OCI-LY7 (cell line): Measurements from ENCODE around the gene GIMAP8. TPM values are rescaled to one million over a fixed set of nuclear protein-coding genes. Genes with fewer than 3 reads are reported as not detected.

Source experiments
- BruUV-seq: library from RNA; stranded (reverse); fragments of 400-500 nt; replicated peaks from 2 replicates; lab custom pipeline; 2021; lab: Mats Ljungman, UMichigan
- CTCF ChIA-PET: fragments of 300-600 bp; sonication (Branson Sonifier 250); formaldehyde crosslinking; loops from one replicate; lab custom pipeline; 2022; ENCODE audit warnings: antibody characterized with exemption; ENCODE audit not compliant: unreplicated experiment; lab: Charles Lee
- POLR2A ChIA-PET: fragments of 300-600 bp; sonication (Branson Sonifier 250); formaldehyde crosslinking; loops from one replicate; lab custom pipeline; 2022; ENCODE audit warnings: antibody characterized with exemption; lab: Charles Lee
- DNase-seq: peaks from one replicate; pipeline ENCODE4 v3.0.0-alpha.2; 2015; ENCODE audit warnings: low spot score
- H2AFZ ChIP-seq: fragments of 200-600 bp; sonication (generic), shearing (Covaris generic); 2 replicates; pipeline ENCODE4 v1.6.1; 2014; ENCODE audit warnings: mild to moderate bottlenecking, antibody characterized with exemption, low read length, moderate library complexity
- H3K27ac ChIP-seq: fragments of 200-600 bp; sonication (generic); 2 replicates; pipeline ENCODE4 v1.5.1; 2014; ENCODE audit warnings: mixed run types, low read depth, mild to moderate bottlenecking, moderate library complexity, low read length, inconsistent platforms; ENCODE audit not compliant: poor library complexity, severe bottlenecking
- H3K36me3 ChIP-seq: fragments of 200-600 bp; sonication (generic); 2 replicates; pipeline ENCODE4 v1.6.1; 2014; ENCODE audit warnings: mild to moderate bottlenecking, antibody characterized with exemption, low read length, moderate library complexity, mixed read lengths; ENCODE audit not compliant: insufficient read depth
- H3K4me1 ChIP-seq: fragments of 200-600 bp; sonication (generic); 2 replicates; pipeline ENCODE4 v1.5.1; 2014; ENCODE audit warnings: mild to moderate bottlenecking, low read length; ENCODE audit not compliant: insufficient read depth, poor library complexity, severe bottlenecking
- H3K4me2 ChIP-seq: fragments of 200-600 bp; sonication (generic); 2 replicates; pipeline ENCODE4 v1.6.1; 2014; ENCODE audit warnings: mild to moderate bottlenecking, low read length
- H3K4me3 ChIP-seq: fragments of 200-600 bp; sonication (generic); 2 replicates; pipeline ENCODE4 v1.5.1; 2014; ENCODE audit warnings: mild to moderate bottlenecking, low read depth, low read length; ENCODE audit not compliant: poor library complexity, severe bottlenecking
- H3K79me2 ChIP-seq: fragments of 200-600 bp; sonication (generic); 2 replicates; pipeline ENCODE4 v1.6.1; 2016; ENCODE audit warnings: low read depth, mild to moderate bottlenecking, low read length, moderate library complexity, mixed read lengths; ENCODE audit not compliant: insufficient read depth
- H3K9me2 ChIP-seq: fragments of 200-600 bp; sonication (generic); 2 replicates; pipeline ENCODE4 v1.6.1; 2016; ENCODE audit warnings: mild to moderate bottlenecking, low read length, mixed read lengths; ENCODE audit not compliant: insufficient read depth
- H3K9me3 ChIP-seq: fragments of 200-600 bp; sonication (generic); 2 replicates; pipeline ENCODE4 v1.6.1; 2014; ENCODE audit warnings: mild to moderate bottlenecking, mixed run types, low read length, mixed read lengths
- H4K20me1 ChIP-seq: fragments of 200-600 bp; sonication (generic); 2 replicates; pipeline ENCODE4 v1.6.1; 2014; ENCODE audit warnings: mild to moderate bottlenecking, antibody characterized with exemption, low read length, moderate library complexity, mixed read lengths; ENCODE audit not compliant: insufficient read depth
- CTCF ChIP-seq: fragments of 200-600 bp; sonication (generic); conservative IDR thresholded peaks from 2 replicates; pipeline ENCODE4 v1.5.1; 2014; ENCODE audit warnings: mild to moderate bottlenecking, antibody characterized with exemption, low read length, moderate library complexity, mixed read lengths
- EZH2phosphoT487 ChIP-seq: fragments of 200-600 bp; sonication (generic); IDR thresholded peaks from 2 replicates; pipeline ENCODE4 v1.6.1; 2018; ENCODE audit warnings: low read depth, borderline replicate concordance, mild to moderate bottlenecking, mixed run types, antibody characterized with exemption, low read length, moderate library complexity, mixed read lengths
- intact Hi-C: fragments of 100-400 bp; cut with micrococcal nuclease; formaldehyde crosslinking; loops from one replicate; pipeline ENCODE4 v1.10.0; 2022; ENCODE audit not compliant: unreplicated experiment
- total RNA-seq, 2 experiments: library from RNA; depleted of rRNA in 1 of 2; stranded (reverse); fragments of >200 nt in 1 of 2; shearing (Covaris generic) in 1 of 2; gene quantifications; 2 replicates each; pipeline ENCODE4 v1.2.3, GENCODE V29; 2014 to 2022

Gene GIMAP8
- total RNA-seq, 2 experiments from 2014 or later: not detected

- POLR2A ChIA-PET: interaction anchor here (0.8 to 3.2 kb wide), 6 partner anchors 23 to 52 kb away, joined by 3 to 20 read pairs (median 9); partner anchors contain the start of gene REPIN1
- H3K4me3 ChIP-seq: peak overlapping the region; percentile 80
- H4K20me1 ChIP-seq: no peaks in the 10 kb centered on the region
- H3K79me2 ChIP-seq: no peaks in the 10 kb centered on the region; the same call in 1 of the 2 replicates
- peaks cover 5% of the 10 kb centered on the region for H3K36me3 ChIP-seq
- peak overlapping the region; percentile 89 for H3K27ac ChIP-seq
- intact Hi-C loops: loop anchor here (1.0 kb wide), 1 partner anchor 26 kb away; the partner anchor contains the start of gene ZNF775
- no peak for TF ChIP-seq EZH2phosphoT487
- peak; percentile 62 for TF ChIP-seq CTCF
- peak overlapping the region; percentile 96 for H3K4me2 ChIP-seq
- peak overlapping the region; percentile 87 for H2AFZ ChIP-seq
- no TSS peak for BruUV-seq
- no peaks in the 10 kb centered on the region for H3K9me2 ChIP-seq
- no peaks in the 10 kb centered on the region for H3K9me3 ChIP-seq
- DNase-seq: peak; percentile 90
- peaks cover 40% of the 10 kb centered on the region for H3K4me1 ChIP-seq
- CTCF ChIA-PET: interaction anchor here (0.5 to 0.6 kb wide), 4 partner anchors 33 to 623 kb away, joined by 3 to 4 read pairs (median 3); partner anchors contain the start of gene ABCB8
These were observed 45.4 kb upstream of the GIMAP8 start for GRCh38 chr7:150404805-150405583.

- Histone ChIP-seq H4K20me1 (no peaks in the 10 kb centered on the region), H2AFZ (peak overlapping the region; percentile 87; the same call in 1 of the 2 replicates), H3K36me3 (peaks cover 7% of the 10 kb centered on the region), H3K79me2 (no peaks in the 10 kb centered on the region; the same call in 1 of the 2 replicates), H3K4me1 (peaks cover 40% of the 10 kb centered on the region), H3K4me2 (peak overlapping the region; percentile 96), H3K27ac (peak overlapping the region; percentile 89), H3K9me3 (no peaks in the 10 kb centered on the region), H3K9me2 (no peaks in the 10 kb centered on the region), H3K4me3 (peak overlapping the region; percentile 80)
- DNase-seq: peak; percentile 64
- ChIA-PET CTCF (interaction anchor here (0.5 to 0.7 kb wide), 5 partner anchors 33 to 623 kb away, joined by 3 to 4 read pairs (median 3); partner anchors contain the start of gene ABCB8), POLR2A (interaction anchor here (0.8 to 3.2 kb wide), 7 partner anchors 24 to 52 kb away, joined by 3 to 20 read pairs (median 10); partner anchors contain the start of gene REPIN1)
- TF ChIP-seq EZH2phosphoT487: no peak
- no peak; the same call in 1 of the 2 replicates for TF ChIP-seq CTCF
- BruUV-seq: no TSS peak
- intact Hi-C loops: loop anchor here (1.0 to 2.0 kb wide), 2 partner anchors 26 to 37 kb away; partner anchors contain the start of genes REPIN1 and ZNF775
These were observed 44.7 kb upstream of the GIMAP8 start for GRCh38 chr7:150405584-150406311.
